ENCODE results near the gene EHMT2. TPM values are rescaled to one million over a fixed set of nuclear protein-coding genes. Genes with fewer than 3 reads are reported as not detected.
"Not testable (repeated sequence)": the region's sequence is repeated elsewhere in the genome, so short reads cannot be mapped to it uniquely, and the experiment has no call there.

Gene EHMT2
- total and polyA plus RNA-seq, 5 donors from 2014 or later: 29.4 to 46.4 (median 32.4) TPM

GRCh38 chr6:31838968-31839367 is 58.5 kb downstream of the EHMT2 start:
- Histone ChIP-seq H3K27ac (ENCODE audit: insufficient read depth, low read length, poor library complexity, severe bottlenecking) (no peak overlapping the region), H3K27me3 (ENCODE audit: control insufficient read depth, insufficient read depth, low read length) (no peaks in the 10 kb centered on the region), H3K9me3 (ENCODE audit: control insufficient read depth in 2 of 2, low read length in 2 of 2) (no peaks in the 10 kb centered on the region), H3K36me3 (ENCODE audit: control insufficient read depth, insufficient read depth, low read length) (peaks cover 32% of the 10 kb centered on the region), H3K4me1 (ENCODE audit: control insufficient read depth, insufficient read depth, low read length, poor library complexity, severe bottlenecking) (peaks cover 38% of the 10 kb centered on the region), H3K4me3 (ENCODE audit: low read depth, low read length) (no peak overlapping the region)
- peak overlapping the region in 2 of 4 donors; percentile 41 to 99 for H3K4me3 Mint-ChIP-seq
- peaks cover 24% of the 10 kb centered on the region for H3K36me3 Mint-ChIP-seq
- H3K27me3 Mint-ChIP-seq: no peaks in the 10 kb centered on the region
- H3K9me3 Mint-ChIP-seq: peaks cover 0 to 1% (median 0%) of the 10 kb centered on the region in 7 donors
- DNase-seq: no peak
- ATAC-seq (ENCODE audit: low read depth in 2 of 2): no peak
- peaks cover 24 to 54% (median 33%) of the 10 kb centered on the region in 4 donors for H3K4me1 Mint-ChIP-seq
- peak overlapping the region in 2 of 3 donors; percentile 43 to 44 for H3K27ac Mint-ChIP-seq

GRCh38 chr6:31838114-31838553 is 59.4 kb downstream of the EHMT2 start:
- Mint-ChIP-seq H3K36me3 (peaks cover 24% of the 10 kb centered on the region), H3K4me1 (peaks cover 24 to 56% (median 33%) of the 10 kb centered on the region in 4 donors), H3K4me3 (peak overlapping the region; percentile 61 to 100 (median 98)), H3K27ac (peak overlapping the region in 2 of 3 donors; percentile 55 to 100)
- Histone ChIP-seq H3K36me3 (ENCODE audit: control insufficient read depth, insufficient read depth, low read length) (peaks cover 32% of the 10 kb centered on the region), H3K4me1 (ENCODE audit: control insufficient read depth, insufficient read depth, low read length, poor library complexity, severe bottlenecking) (peaks cover 38% of the 10 kb centered on the region), H3K4me3 (ENCODE audit: low read depth, low read length) (peak overlapping the region; percentile 96), H3K27ac (ENCODE audit: insufficient read depth, low read length, poor library complexity, severe bottlenecking) (peak overlapping the region; percentile 6)
- not testable (repeated sequence) for H3K9me3 Mint-ChIP-seq; DNase-seq; H3K27me3 ChIP-seq (ENCODE audit: control insufficient read depth, insufficient read depth, low read length); H3K9me3 ChIP-seq (ENCODE audit: control insufficient read depth in 2 of 2, low read length in 2 of 2); ATAC-seq (ENCODE audit: low read depth in 2 of 2); H3K27me3 Mint-ChIP-seq

- Mint-ChIP-seq H3K27me3 (no peaks in the 10 kb centered on the region), H3K4me3 (peak overlapping the region; percentile 96 to 100 (median 99)), H3K27ac (peak overlapping the region; percentile 96 to 100 (median 99)), H3K36me3 (peaks cover 24% of the 10 kb centered on the region), H3K4me1 (peaks cover 24 to 56% (median 33%) of the 10 kb centered on the region in 4 donors), H3K9me3 (peaks cover 0 to 1% (median 0%) of the 10 kb centered on the region in 7 donors)
- DNase-seq (no peak), ATAC-seq (ENCODE audit: low read depth in 2 of 2) (no peak)
- Histone ChIP-seq H3K27ac (ENCODE audit: insufficient read depth, low read length, poor library complexity, severe bottlenecking) (peak overlapping the region; percentile 97), H3K9me3 (ENCODE audit: control insufficient read depth in 2 of 2, low read length in 2 of 2) (no peaks in the 10 kb centered on the region), H3K36me3 (ENCODE audit: control insufficient read depth, insufficient read depth, low read length) (peaks cover 32% of the 10 kb centered on the region), H3K4me3 (ENCODE audit: low read depth, low read length) (peak overlapping the region; percentile 96), H3K4me1 (ENCODE audit: control insufficient read depth, insufficient read depth, low read length, poor library complexity, severe bottlenecking) (peaks cover 38% of the 10 kb centered on the region), H3K27me3 (ENCODE audit: control insufficient read depth, insufficient read depth, low read length) (no peaks in the 10 kb centered on the region)
Observed at GRCh38 chr6:31837369-31838113, 60.0 kb downstream of the EHMT2 start.

- DNase-seq (peak in 1 of 3 donors; percentile 50), ATAC-seq (ENCODE audit: low read depth in 2 of 2) (no peak)
- H3K27ac ChIP-seq (ENCODE audit: insufficient read depth, low read length, poor library complexity, severe bottlenecking): peak overlapping the region; percentile 97
- peaks cover 0 to 1% (median 0%) of the 10 kb centered on the region in 7 donors for H3K9me3 Mint-ChIP-seq
- H3K4me3 ChIP-seq (ENCODE audit: low read depth, low read length): peak overlapping the region; percentile 96
- no peaks in the 10 kb centered on the region for H3K27me3 ChIP-seq (ENCODE audit: control insufficient read depth, insufficient read depth, low read length)
- no peaks in the 10 kb centered on the region for H3K9me3 ChIP-seq (ENCODE audit: control insufficient read depth in 2 of 2, low read length in 2 of 2)
- peak overlapping the region; percentile 96 to 100 (median 99) for H3K4me3 Mint-ChIP-seq
- H3K27me3 Mint-ChIP-seq: no peaks in the 10 kb centered on the region
- H3K27ac Mint-ChIP-seq: peak overlapping the region; percentile 96 to 100 (median 99)
- H3K36me3 ChIP-seq (ENCODE audit: control insufficient read depth, insufficient read depth, low read length): peaks cover 32% of the 10 kb centered on the region
- H3K4me1 Mint-ChIP-seq: peaks cover 24 to 56% (median 33%) of the 10 kb centered on the region in 4 donors
- peaks cover 24% of the 10 kb centered on the region for H3K36me3 Mint-ChIP-seq
- H3K4me1 ChIP-seq (ENCODE audit: control insufficient read depth, insufficient read depth, low read length, poor library complexity, severe bottlenecking): peaks cover 40% of the 10 kb centered on the region
Observed at GRCh38 chr6:31836474-31837368, 60.8 kb downstream of the EHMT2 start.

- Histone ChIP-seq H3K36me3 (ENCODE audit: control insufficient read depth, insufficient read depth, low read length) (peaks cover 30% of the 10 kb centered on the region), H3K4me1 (ENCODE audit: control insufficient read depth, insufficient read depth, low read length, poor library complexity, severe bottlenecking) (peaks cover 46% of the 10 kb centered on the region), H3K9me3 (ENCODE audit: control insufficient read depth in 2 of 2, low read length in 2 of 2) (no peaks in the 10 kb centered on the region), H3K27ac (ENCODE audit: insufficient read depth, low read length, poor library complexity, severe bottlenecking) (peak overlapping the region; percentile 97), H3K4me3 (ENCODE audit: low read depth, low read length) (peak overlapping the region; percentile 96), H3K27me3 (ENCODE audit: control insufficient read depth, insufficient read depth, low read length) (no peaks in the 10 kb centered on the region)
- peaks cover 24 to 58% (median 36%) of the 10 kb centered on the region in 4 donors for H3K4me1 Mint-ChIP-seq
- no peak for ATAC-seq (ENCODE audit: low read depth in 2 of 2)
- DNase-seq: no peak
- H3K9me3 Mint-ChIP-seq: peaks cover 0 to 1% (median 0%) of the 10 kb centered on the region in 7 donors
- H3K36me3 Mint-ChIP-seq: peaks cover 24% of the 10 kb centered on the region
- H3K4me3 Mint-ChIP-seq: peak overlapping the region; percentile 96 to 100 (median 99)
- no peaks in the 10 kb centered on the region for H3K27me3 Mint-ChIP-seq
- H3K27ac Mint-ChIP-seq: peak overlapping the region; percentile 96 to 100 (median 99)
Observed at GRCh38 chr6:31836047-31836473, 61.4 kb downstream of the EHMT2 start.

- Mint-ChIP-seq H3K27ac (peak overlapping the region; percentile 96 to 100 (median 99)), H3K36me3 (peaks cover 24% of the 10 kb centered on the region), H3K4me3 (peak overlapping the region; percentile 96 to 100 (median 99)), H3K9me3 (peaks cover 0 to 1% (median 0%) of the 10 kb centered on the region in 7 donors), H3K4me1 (peaks cover 24 to 64% (median 44%) of the 10 kb centered on the region in 4 donors), H3K27me3 (no peaks in the 10 kb centered on the region)
- Histone ChIP-seq H3K27me3 (ENCODE audit: control insufficient read depth, insufficient read depth, low read length) (no peaks in the 10 kb centered on the region), H3K4me3 (ENCODE audit: low read depth, low read length) (peak overlapping the region; percentile 96), H3K9me3 (ENCODE audit: control insufficient read depth in 2 of 2, low read length in 2 of 2) (no peaks in the 10 kb centered on the region), H3K4me1 (ENCODE audit: control insufficient read depth, insufficient read depth, low read length, poor library complexity, severe bottlenecking) (peaks cover 59% of the 10 kb centered on the region), H3K36me3 (ENCODE audit: control insufficient read depth, insufficient read depth, low read length) (peaks cover 18% of the 10 kb centered on the region), H3K27ac (ENCODE audit: insufficient read depth, low read length, poor library complexity, severe bottlenecking) (peak overlapping the region; percentile 97)
- DNase-seq (peak; percentile 68 to 85 (median 83)), ATAC-seq (ENCODE audit: low read depth in 2 of 2) (peak; percentile 66 to 67)
Observed at GRCh38 chr6:31834367-31835250, 62.9 kb downstream of the EHMT2 start.

Measured in CD4-positive, CD25-positive, alpha-beta regulatory T cell (primary cell).